ENCODE data around the gene SLC30A9.
A peak's percentile ranks its signal among the peaks of the same experiment; 100 is the strongest.

The SLC30A9 gene

DNA sequence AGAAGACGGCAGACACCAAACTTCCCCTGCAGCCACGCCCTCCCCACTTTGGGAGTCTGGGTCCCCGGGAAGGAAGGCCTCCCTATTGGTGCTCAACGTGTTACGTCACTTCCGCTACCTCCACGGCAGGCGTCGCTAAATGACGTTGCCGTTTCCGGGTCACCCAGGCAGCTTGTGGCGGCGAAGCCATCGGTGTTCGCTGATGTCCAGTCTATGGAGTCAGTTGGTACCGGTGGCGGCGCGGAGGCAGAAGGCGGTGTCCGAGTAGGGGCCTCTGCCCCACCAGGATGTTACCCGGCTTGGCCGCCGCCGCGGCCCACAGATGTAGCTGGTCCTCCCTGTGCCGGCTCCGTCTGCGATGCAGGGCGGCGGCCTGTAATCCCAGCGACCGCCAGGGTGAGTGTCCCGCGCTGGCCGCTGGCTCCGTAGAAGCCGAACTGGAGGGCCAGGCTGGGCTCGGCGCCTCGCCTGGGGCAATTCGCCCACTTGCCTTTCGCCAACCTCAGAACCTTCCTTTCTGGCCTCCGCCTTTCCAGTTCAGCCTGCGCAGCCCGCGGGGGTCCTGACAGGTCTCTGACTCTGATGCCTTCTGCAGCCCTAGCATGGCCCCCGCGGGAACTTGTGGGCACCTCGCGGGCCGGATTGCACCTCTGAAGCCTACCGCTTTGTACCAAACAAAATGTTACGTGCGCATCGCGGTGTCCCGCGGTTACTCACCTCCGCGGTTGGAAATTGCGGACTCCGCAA, at the start of gene SLC30A9:
Gene SLC30A9, plus strand, starts transcription at position 166 of the 747 bp plus-strand sequence. Its CDS starts 122 bp downstream, at position 288.
- Mint-ChIP-seq H3K9me3 (no peaks in the 10 kb centered on the region), H3K4me3 (peak within 1 kb of the TSS; percentile 96 to 98), H3K4me1 (peaks cover 9 to 27% of the 10 kb centered on the region in 2 donors), H3K27me3 (no peaks in the 10 kb centered on the region), H3K27ac (peak within 1 kb of the TSS; percentile 96), H3K36me3 (peaks cover 4 to 10% of the 10 kb centered on the region in 2 donors)
- ATAC-seq (replicated peaks) (peak; percentile 98 to 99), DNase-seq (peak; percentile 91)

DNA sequence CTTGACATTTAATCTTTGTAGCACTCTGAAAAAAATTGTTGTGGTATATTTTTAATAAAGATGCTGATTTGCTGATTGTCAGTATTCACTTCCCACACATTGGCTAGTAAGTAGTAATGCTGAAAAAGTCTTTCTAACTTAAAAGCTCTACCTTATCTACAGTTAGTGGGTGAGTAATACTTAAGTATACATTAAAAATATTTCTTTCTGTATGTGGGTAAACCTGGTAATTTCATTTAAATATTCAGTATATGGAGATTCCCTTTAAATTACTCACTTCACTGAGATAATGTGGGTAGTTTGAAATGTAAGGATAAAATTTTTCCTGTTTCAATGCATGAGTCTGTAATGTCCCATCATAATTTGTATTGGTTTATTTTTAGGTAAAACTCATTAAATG, 49.5 kb upstream of the SLC30A9 start:
- DNase-seq (no peak), ATAC-seq (replicated peaks) (no peak)
- Mint-ChIP-seq H3K9me3 (no peaks in the 10 kb centered on the region), H3K4me3 (no peak overlapping the region), H3K4me1 (peaks cover 9 to 24% of the 10 kb centered on the region in 2 donors), H3K36me3 (peaks cover 8 to 26% of the 10 kb centered on the region in 2 donors), H3K27me3 (no peaks in the 10 kb centered on the region), H3K27ac (no peak overlapping the region)

DNA sequence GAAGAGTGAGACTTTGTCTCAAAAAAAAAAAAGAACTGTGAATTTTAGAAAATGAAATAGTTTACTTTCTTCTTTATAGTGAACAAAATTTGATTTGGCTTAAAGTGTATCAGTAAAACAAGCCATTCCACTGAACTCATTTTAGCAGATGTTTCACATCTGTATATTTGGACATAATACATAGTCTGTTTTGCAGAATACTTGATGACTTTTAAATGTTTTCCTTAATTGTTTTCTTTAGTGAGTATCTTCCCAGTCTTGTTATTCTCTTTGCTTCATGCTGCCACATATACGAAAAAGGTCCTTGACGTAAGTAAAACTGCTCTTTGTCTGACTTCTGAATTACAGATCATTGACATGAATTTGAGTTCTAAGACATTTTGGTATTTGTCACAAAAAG, 46.8 kb upstream of the SLC30A9 start:
- no peak for ATAC-seq (replicated peaks)

DNA sequence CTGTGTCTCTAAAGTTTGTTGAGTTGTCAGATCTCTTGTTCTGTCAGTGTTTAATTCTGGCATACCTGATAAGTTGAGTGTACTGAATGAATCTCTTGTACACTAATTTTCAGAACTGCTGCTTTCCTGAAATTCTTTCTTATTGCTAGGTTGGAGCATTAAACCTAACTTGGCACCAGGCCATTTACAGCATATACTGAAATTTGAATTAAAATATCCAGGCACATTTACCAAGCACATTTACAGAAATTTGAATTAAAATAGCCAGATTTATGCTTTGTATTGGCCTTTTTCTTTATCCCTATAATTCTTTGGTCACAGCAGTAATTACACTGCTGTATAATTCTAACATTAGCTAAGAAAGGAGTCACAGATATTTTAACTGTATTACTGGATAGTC, 46.2 kb upstream of the SLC30A9 start:
- DNase-seq (no peak), ATAC-seq (replicated peaks) (no peak)
- H3K9me3 Mint-ChIP-seq = no peaks in the 10 kb centered on the region
- peaks cover 1 to 10% of the 10 kb centered on the region in 2 donors for H3K4me1 Mint-ChIP-seq
- no peak overlapping the region for H3K4me3 Mint-ChIP-seq
- H3K27ac Mint-ChIP-seq = no peak overlapping the region
- H3K36me3 Mint-ChIP-seq = peaks cover 5 to 27% of the 10 kb centered on the region in 2 donors
- H3K27me3 Mint-ChIP-seq = no peaks in the 10 kb centered on the region

More for the DNA sequence above, 46.8 kb upstream of the SLC30A9 start:
- peaks cover 1 to 10% of the 10 kb centered on the region in 2 donors for H3K4me1 Mint-ChIP-seq
- peaks cover 5 to 29% of the 10 kb centered on the region in 2 donors for H3K36me3 Mint-ChIP-seq
- no peak for DNase-seq
- H3K27ac Mint-ChIP-seq = no peak overlapping the region
- H3K27me3 Mint-ChIP-seq = no peaks in the 10 kb centered on the region
- no peaks in the 10 kb centered on the region for H3K9me3 Mint-ChIP-seq
- no peak overlapping the region for H3K4me3 Mint-ChIP-seq

DNA sequence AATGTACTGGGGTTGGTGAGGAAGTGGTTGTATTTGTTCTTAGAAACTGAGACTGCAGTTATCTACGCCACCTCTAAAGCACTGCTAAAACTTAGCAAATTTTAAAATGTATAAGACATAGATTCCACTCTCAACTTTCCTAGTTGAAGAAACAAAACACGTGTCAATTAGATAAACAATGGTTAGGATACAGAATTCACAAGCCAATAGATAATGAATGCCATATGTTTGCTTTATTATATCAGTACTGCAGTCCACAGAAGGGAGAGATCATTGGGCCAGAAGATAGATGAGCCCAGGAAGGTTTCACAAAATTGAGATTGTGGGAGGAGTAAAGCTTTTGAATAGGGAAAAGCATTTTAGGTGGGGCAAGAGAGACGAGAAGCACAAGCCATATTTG, 40.8 kb upstream of the SLC30A9 start:
- Mint-ChIP-seq H3K9me3 (no peaks in the 10 kb centered on the region), H3K4me1 (peaks cover 0 to 2% of the 10 kb centered on the region in 2 donors), H3K27me3 (no peaks in the 10 kb centered on the region), H3K4me3 (no peak overlapping the region), H3K36me3 (peaks cover 21 to 35% of the 10 kb centered on the region in 2 donors), H3K27ac (no peak overlapping the region)
- DNase-seq (no peak), ATAC-seq (replicated peaks) (no peak)

DNA sequence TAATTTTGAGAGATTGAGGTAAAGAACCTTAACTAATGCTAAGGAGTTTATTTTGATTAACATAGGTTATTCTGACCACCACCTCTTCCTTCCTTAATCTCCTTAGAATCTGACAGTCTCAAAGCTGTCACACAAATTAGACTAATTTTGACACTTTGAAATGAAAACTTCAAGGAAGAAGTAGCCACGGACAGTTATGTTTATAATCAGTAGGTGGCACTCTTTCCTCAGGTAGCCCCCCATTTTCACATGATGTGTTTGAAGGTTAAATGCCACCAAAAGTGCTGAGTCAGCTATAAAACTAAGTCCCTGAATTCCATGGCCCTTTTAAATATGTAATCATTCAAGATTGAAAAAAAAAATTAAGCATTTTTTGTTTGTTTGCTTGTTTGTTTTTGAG, 32.7 kb upstream of the SLC30A9 start:
- no peak overlapping the region for H3K27ac Mint-ChIP-seq
- H3K36me3 Mint-ChIP-seq = peaks cover 3 to 13% of the 10 kb centered on the region in 2 donors
- DNase-seq = no peak
- H3K27me3 Mint-ChIP-seq = no peaks in the 10 kb centered on the region
- no peaks in the 10 kb centered on the region for H3K4me1 Mint-ChIP-seq
- ATAC-seq (replicated peaks) = peak in 1 of 2 donors; percentile 39
- no peak overlapping the region for H3K4me3 Mint-ChIP-seq
- H3K9me3 Mint-ChIP-seq = no peaks in the 10 kb centered on the region

DNA sequence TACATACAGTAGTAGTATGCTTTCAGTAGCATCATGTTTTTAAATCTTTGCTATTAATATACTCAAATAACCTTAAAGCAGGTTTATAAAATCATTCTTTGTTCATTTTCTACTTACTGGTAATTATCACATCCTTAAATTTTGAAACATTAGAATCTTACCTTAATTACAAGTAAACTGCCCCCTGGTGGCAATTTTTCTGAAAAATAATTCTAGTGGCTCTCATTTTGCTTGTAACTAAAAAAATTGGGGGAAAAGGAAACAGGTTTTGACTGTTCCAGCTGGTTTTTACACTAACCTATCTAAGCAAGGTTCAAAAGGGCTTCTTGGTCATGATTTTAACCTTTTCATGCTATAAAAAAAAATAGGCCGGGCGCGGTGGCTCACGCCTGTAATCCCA, 27.2 kb upstream of the SLC30A9 start:
- Mint-ChIP-seq H3K27me3 (no peaks in the 10 kb centered on the region), H3K27ac (no peak overlapping the region), H3K9me3 (peaks cover 3 to 5% of the 10 kb centered on the region in 2 donors), H3K4me1 (peaks cover 2% of the 10 kb centered on the region in 2 donors), H3K36me3 (peaks cover 5 to 18% of the 10 kb centered on the region in 2 donors), H3K4me3 (no peak overlapping the region)
- DNase-seq = no peak
- no peak for ATAC-seq (replicated peaks)

DNA sequence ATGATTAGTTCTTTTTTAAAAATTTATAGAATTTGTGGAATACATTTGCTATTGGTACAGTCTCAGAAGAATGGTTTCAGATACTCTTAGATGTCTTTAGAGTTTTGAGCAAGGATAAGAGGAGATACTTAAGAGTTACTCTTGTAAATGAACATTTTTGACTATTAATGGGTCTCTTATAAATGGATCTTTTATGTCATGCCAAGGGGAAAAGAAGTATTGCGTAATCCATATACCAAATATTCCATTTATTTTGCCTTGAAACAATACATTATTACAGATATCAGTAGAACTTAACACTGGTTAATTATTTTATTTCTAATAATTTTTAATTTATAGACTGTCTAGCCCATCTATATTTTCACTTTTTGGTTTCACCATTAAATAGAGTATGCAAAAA, 25.9 kb upstream of the SLC30A9 start:
- Mint-ChIP-seq H3K4me3 (no peak overlapping the region), H3K36me3 (peaks cover 17 to 31% of the 10 kb centered on the region in 2 donors)

DNA sequence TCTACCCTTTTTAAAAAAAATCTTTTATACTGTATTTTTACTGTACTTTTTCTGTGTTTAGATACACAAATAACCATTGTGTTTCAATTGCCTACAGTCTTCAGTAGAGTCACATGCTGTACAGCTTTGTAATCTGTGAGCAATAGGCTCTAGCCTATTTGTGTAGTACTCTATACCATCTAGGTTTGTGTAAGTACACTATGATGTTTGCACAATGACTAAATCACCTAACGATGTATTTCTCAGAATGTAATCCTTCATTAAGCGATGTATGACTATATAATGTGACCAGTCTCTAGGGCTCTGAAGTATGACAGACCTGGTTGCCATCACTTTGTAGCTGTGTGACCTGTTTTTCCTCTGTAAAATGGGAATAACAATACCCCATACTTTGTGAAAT, 22.9 kb upstream of the SLC30A9 start:
- Mint-ChIP-seq H3K4me1 (peaks cover 10 to 22% of the 10 kb centered on the region in 2 donors), H3K27ac (no peak overlapping the region), H3K36me3 (peaks cover 22 to 44% of the 10 kb centered on the region in 2 donors), H3K27me3 (no peaks in the 10 kb centered on the region), H3K4me3 (no peak overlapping the region), H3K9me3 (peaks cover 17 to 22% of the 10 kb centered on the region in 2 donors)
- ATAC-seq (replicated peaks) = no peak
- DNase-seq = no peak

More for the DNA sequence above, 25.9 kb upstream of the SLC30A9 start:
- H3K9me3 Mint-ChIP-seq = peaks cover 8 to 11% of the 10 kb centered on the region in 2 donors
- H3K4me1 Mint-ChIP-seq = peaks cover 7 to 15% of the 10 kb centered on the region in 2 donors
- no peak for ATAC-seq (replicated peaks)
- no peak for DNase-seq
- H3K27me3 Mint-ChIP-seq = no peaks in the 10 kb centered on the region
- no peak overlapping the region for H3K27ac Mint-ChIP-seq

DNA sequence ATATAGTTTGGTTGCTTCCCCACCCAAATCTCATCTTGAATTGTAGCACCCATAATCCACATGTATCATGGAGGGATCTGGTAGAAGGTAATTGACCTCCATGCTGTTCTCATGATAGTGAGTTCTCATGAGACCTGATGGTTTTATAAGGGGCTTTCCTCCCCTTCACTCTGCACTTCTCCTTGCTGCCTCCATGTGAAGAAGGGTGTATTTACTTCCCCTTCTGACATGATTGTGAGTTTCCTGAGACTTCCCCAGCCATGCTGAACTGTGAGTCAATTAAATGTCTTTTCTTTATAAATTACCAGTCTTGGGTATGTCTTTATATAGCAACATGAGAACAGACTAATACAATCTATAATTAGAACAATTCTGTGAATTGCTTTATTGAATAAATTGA, 20.7 kb upstream of the SLC30A9 start:
- ATAC-seq (replicated peaks) (peak; percentile 88 to 93), DNase-seq (peak; percentile 18)
- Mint-ChIP-seq H3K27ac (peak overlapping the region; percentile 83), H3K36me3 (peaks cover 27 to 52% of the 10 kb centered on the region in 2 donors), H3K9me3 (peaks cover 19 to 24% of the 10 kb centered on the region in 2 donors), H3K27me3 (no peaks in the 10 kb centered on the region), H3K4me3 (no peak overlapping the region), H3K4me1 (peaks cover 10 to 25% of the 10 kb centered on the region in 2 donors)

DNA sequence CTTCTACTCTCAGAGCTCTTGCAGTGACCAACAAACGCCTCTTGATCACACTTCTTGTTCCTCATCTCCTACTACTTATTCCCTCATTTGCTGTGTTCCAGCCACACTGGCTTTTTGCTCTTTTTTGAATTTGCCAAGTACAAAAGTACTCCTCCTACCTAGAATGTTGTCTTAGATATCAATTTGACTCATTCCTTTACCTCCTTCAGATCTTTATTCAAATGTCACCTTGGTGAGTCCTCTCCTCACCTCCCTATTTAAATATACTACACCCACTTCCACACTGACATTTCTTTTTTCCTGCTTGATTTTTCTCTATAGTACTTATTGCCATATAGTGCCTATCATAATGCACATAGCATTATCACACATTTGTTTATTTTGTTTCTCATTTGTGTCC, 15.0 kb upstream of the SLC30A9 start:
- DNase-seq = no peak
- H3K27me3 Mint-ChIP-seq = peaks cover 7 to 13% of the 10 kb centered on the region in 2 donors
- H3K4me1 Mint-ChIP-seq = peaks cover 7 to 13% of the 10 kb centered on the region in 2 donors
- H3K4me3 Mint-ChIP-seq = no peak overlapping the region
- H3K27ac Mint-ChIP-seq = no peak overlapping the region
- H3K36me3 Mint-ChIP-seq = peaks cover 10 to 33% of the 10 kb centered on the region in 2 donors
- H3K9me3 Mint-ChIP-seq = peaks cover 11 to 12% of the 10 kb centered on the region in 2 donors
- ATAC-seq (replicated peaks) = peak; percentile 43 to 45

DNA sequence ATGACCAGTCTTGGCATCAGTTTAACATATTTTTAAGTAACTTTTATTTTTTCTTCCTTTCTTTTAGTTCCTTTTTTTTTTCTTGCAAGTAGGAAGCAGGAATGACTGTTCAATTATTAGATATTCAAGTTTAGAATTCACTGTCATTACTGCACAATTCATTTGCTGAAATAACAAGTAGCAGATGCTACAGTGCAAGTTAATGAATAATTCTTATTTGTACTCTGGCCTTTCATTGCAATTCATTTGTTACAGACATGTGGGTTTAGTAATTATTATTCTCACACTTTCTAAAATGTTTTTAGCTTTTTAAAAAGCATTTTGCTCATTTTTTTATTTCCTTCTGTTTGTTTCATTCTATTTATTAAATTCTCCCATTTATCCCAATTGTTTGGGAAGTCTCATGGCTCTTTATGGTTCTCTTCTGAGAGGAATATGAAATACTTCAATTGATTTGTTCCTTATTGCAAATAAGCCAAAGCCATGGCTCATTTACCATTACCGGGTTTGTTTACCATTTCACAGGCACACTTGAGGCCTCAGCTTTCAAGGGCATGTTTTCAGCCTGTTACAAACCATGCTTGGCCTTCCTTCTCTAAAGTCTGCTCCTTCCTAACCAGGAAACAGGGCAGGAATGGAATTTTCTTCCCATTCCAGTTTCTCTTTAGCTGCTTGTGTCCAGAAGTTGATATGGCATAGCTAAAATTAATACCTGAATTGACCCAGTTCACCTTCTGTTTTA, 13.4 kb upstream of the SLC30A9 start:
- Mint-ChIP-seq H3K9me3 (peaks cover 6% of the 10 kb centered on the region in 2 donors), H3K36me3 (peaks cover 10 to 28% of the 10 kb centered on the region in 2 donors), H3K27ac (no peak overlapping the region), H3K4me3 (no peak overlapping the region), H3K27me3 (peaks cover 7 to 13% of the 10 kb centered on the region in 2 donors), H3K4me1 (peaks cover 7 to 13% of the 10 kb centered on the region in 2 donors)
- ATAC-seq (replicated peaks) (no peak), DNase-seq (no peak)

DNA sequence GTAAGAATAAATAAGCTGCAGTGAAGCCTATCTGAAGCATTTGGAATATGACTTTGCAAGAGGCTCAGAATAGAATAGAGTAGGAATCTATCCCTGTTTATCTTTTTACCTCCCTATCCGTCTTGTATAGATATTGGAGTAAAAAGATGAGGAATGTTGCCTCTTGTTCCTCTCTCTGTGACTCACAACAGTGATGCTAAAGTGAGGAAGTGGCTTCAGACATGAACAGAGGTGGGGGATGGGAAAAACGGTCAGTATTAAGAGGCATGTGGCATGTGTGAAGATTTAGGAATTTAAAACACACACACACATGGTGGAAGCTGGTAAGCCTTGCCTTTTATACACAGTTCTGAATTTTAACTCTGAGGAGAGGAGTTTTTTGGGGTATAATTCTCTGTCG, 12.6 kb upstream of the SLC30A9 start:
- DNase-seq = no peak
- Mint-ChIP-seq H3K27me3 (peaks cover 7 to 18% of the 10 kb centered on the region in 2 donors), H3K4me1 (peaks cover 5 to 7% of the 10 kb centered on the region in 2 donors), H3K27ac (no peak overlapping the region), H3K36me3 (peaks cover 13 to 29% of the 10 kb centered on the region in 2 donors), H3K4me3 (no peak overlapping the region), H3K9me3 (peaks cover 0 to 2% of the 10 kb centered on the region in 2 donors)
- no peak for ATAC-seq (replicated peaks)

DNA sequence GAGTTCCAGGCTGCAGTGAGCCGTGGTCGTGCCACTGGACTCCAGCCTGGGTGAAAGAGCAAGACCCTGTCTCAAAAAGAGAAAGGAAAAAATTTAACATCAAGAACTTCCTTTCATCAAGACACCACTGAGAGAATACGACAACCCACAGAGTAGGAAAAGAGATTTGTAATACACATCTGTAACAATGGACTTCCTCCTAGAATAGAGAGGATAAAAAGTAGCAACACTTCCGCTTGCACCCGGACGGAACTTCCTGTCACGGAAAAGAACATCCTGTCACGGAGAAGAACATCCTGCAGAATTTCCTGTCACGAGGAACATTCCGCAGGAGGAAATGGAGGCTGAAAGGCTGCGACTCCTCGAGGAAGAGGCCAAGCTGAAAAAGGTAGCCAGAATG, 8.9 kb upstream of the SLC30A9 start, which contains the start of gene DCAF4L1:
Gene DCAF4L1, plus strand, starts transcription at position 301 of the 400 bp plus-strand sequence. Its CDS starts 37 bp downstream, at position 338.
- H3K36me3 Mint-ChIP-seq = peaks cover 19 to 26% of the 10 kb centered on the region in 2 donors

More for the DNA sequence above, 8.9 kb upstream of the SLC30A9 start, which contains the start of gene DCAF4L1:
- Mint-ChIP-seq H3K4me1 (no peaks in the 10 kb centered on the region), H3K27me3 (peaks cover 7 to 19% of the 10 kb centered on the region in 2 donors), H3K4me3 (no peak within 1 kb of the TSS), H3K27ac (peak within 1 kb of the TSS; percentile 51), H3K9me3 (no peaks in the 10 kb centered on the region)
- no peak for ATAC-seq (replicated peaks)
- DNase-seq = no peak
